WTC11 (cell line): ENCODE results near the gene AHRR. TPM values are rescaled to one million over a fixed set of nuclear protein-coding genes. Genes with fewer than 3 reads are reported as not detected.
A peak's percentile ranks its signal among the peaks of the same experiment; 100 is the strongest.

ENCODE experiments used
- ATAC-seq: fragments of 200-7000 bp; cut with Tn5 transposase; 2 replicates; pipeline ENCODE4 v1.10.0; 2021; ENCODE audit warnings: mild to moderate bottlenecking, moderate library complexity
- CTCF ChIA-PET: fragments of 300-600 bp; sonication (Branson Sonifier 250); formaldehyde crosslinking; loops from one replicate; lab custom pipeline; 2021; ENCODE audit warnings: antibody characterized with exemption; lab: Charles Lee
- POLR2A ChIA-PET: fragments of 350-600 bp; sonication (Branson Sonifier 250); formaldehyde crosslinking; loops from one replicate; lab custom pipeline; 2021; ENCODE audit warnings: antibody characterized with exemption; lab: Charles Lee
- DNase-seq: peaks from one replicate; pipeline ENCODE4 v3.0.0; 2021; ENCODE audit warnings: low spot score
- H3K27ac Mint-ChIP-seq: 2 replicates; pipeline ENCODE4 v1.8.0; 2021; ENCODE audit warnings: mixed read lengths
- H3K27me3 Mint-ChIP-seq: 2 replicates; pipeline ENCODE4 v1.8.0; 2021; ENCODE audit warnings: low read depth, mild to moderate bottlenecking, moderate library complexity, mixed read lengths
- H3K36me3 Mint-ChIP-seq: 2 replicates; pipeline ENCODE4 v1.8.0; 2021; ENCODE audit warnings: mixed read lengths
- H3K4me1 Mint-ChIP-seq: 2 replicates; pipeline ENCODE4 v1.8.0; 2022; ENCODE audit warnings: mixed read lengths
- H3K4me3 Mint-ChIP-seq: 2 replicates; pipeline ENCODE4 v1.8.0; 2021; ENCODE audit warnings: mild to moderate bottlenecking, moderate library complexity, mixed read lengths
- H3K9me3 Mint-ChIP-seq: 2 replicates; pipeline ENCODE4 v1.8.0; 2021; ENCODE audit warnings: mixed read lengths
- ARID4B ChIP-seq: sonication (generic); formaldehyde crosslinking; IDR thresholded peaks from 2 replicates; pipeline ENCODE4 v1.8.0; 2023; ENCODE audit warnings: missing genetic modification reagents, mild to moderate bottlenecking, borderline replicate concordance
- CREB1 ChIP-seq: sonication (generic); formaldehyde crosslinking; IDR thresholded peaks from 2 replicates; pipeline ENCODE4 v1.8.0; 2023; ENCODE audit warnings: mild to moderate bottlenecking, missing genetic modification reagents
- CREM ChIP-seq: sonication (generic); formaldehyde crosslinking; IDR thresholded peaks from 2 replicates; pipeline ENCODE4 v1.8.1; 2022; ENCODE audit warnings: mild to moderate bottlenecking, missing genetic modification reagents, moderate library complexity
- ELF4 ChIP-seq: sonication (generic); formaldehyde crosslinking; IDR thresholded peaks from 2 replicates; pipeline ENCODE4 v1.8.1; 2022; ENCODE audit warnings: low read depth, mild to moderate bottlenecking, moderate library complexity, missing genetic modification reagents
- ETV6 ChIP-seq: sonication (generic); formaldehyde crosslinking; IDR thresholded peaks from 2 replicates; pipeline ENCODE4 v1.8.1; 2022; ENCODE audit warnings: mild to moderate bottlenecking, missing genetic modification reagents
- GABPB1 ChIP-seq: sonication (generic); formaldehyde crosslinking; IDR thresholded peaks from 2 replicates; pipeline ENCODE4 v1.8.1; 2023; ENCODE audit warnings: mild to moderate bottlenecking, missing genetic modification reagents
- JAZF1 ChIP-seq: fragments of 250-450 bp; sonication (Bioruptor Pico); IDR thresholded peaks from 2 replicates; pipeline ENCODE4 v1.9.0; 2021; ENCODE audit warnings: moderate library complexity, mild to moderate bottlenecking, inconsistent platforms
- JUN ChIP-seq: sonication (generic); formaldehyde crosslinking; IDR thresholded peaks from 2 replicates; pipeline ENCODE4 v1.8.0; 2023; ENCODE audit warnings: mild to moderate bottlenecking, missing genetic modification reagents
- MLX ChIP-seq: sonication (generic); formaldehyde crosslinking; IDR thresholded peaks from 2 replicates; pipeline ENCODE4 v1.8.1; 2023; ENCODE audit warnings: mild to moderate bottlenecking, missing genetic modification reagents, moderate library complexity
- NR2C2 ChIP-seq: sonication (generic); formaldehyde crosslinking; IDR thresholded peaks from 2 replicates; pipeline ENCODE4 v1.8.0; 2022; ENCODE audit warnings: mild to moderate bottlenecking, missing genetic modification reagents
- PRRX2 ChIP-seq: fragments of 250-450 bp; sonication (Bioruptor Pico); IDR thresholded peaks from 2 replicates; pipeline ENCODE4 v1.8.0; 2021; ENCODE audit warnings: mild to moderate bottlenecking
- RELA ChIP-seq: sonication (generic); formaldehyde crosslinking; IDR thresholded peaks from 2 replicates; pipeline ENCODE4 v1.8.1; 2022; ENCODE audit warnings: missing genetic modification reagents, mild to moderate bottlenecking, borderline replicate concordance
- RORB ChIP-seq: fragments of 250-450 bp; sonication (Bioruptor Pico); IDR thresholded peaks from 2 replicates; pipeline ENCODE4 v1.9.0; 2021; ENCODE audit warnings: mild to moderate bottlenecking
- SMAD4 ChIP-seq: sonication (generic); formaldehyde crosslinking; IDR thresholded peaks from 2 replicates; pipeline ENCODE4 v1.8.0; 2022; ENCODE audit warnings: mild to moderate bottlenecking, missing genetic modification reagents
- TCF7 ChIP-seq: sonication (generic); formaldehyde crosslinking; IDR thresholded peaks from 2 replicates; pipeline ENCODE4 v1.8.0; 2022; ENCODE audit warnings: mild to moderate bottlenecking, low read depth, missing genetic modification reagents, moderate library complexity
- ZNF121 ChIP-seq: sonication (generic); formaldehyde crosslinking; IDR thresholded peaks from 2 replicates; pipeline ENCODE4 v1.8.0; 2023; ENCODE audit warnings: missing genetic modification reagents
- ZNF671 ChIP-seq: fragments of 250-450 bp; sonication (Bioruptor Pico); IDR thresholded peaks from 2 replicates; pipeline ENCODE4 v1.8.0; 2021; ENCODE audit warnings: mild to moderate bottlenecking
- total RNA-seq: library from RNA; stranded (reverse); gene quantifications from 3 replicates; pipeline ENCODE4 v1.2.3, GENCODE V29; 2021
- TF ChIP-seq, protein P1 (sequence below): sonication (generic); formaldehyde crosslinking; IDR thresholded peaks from 2 replicates; pipeline ENCODE4 v1.8.0; 2022; ENCODE audit warnings: mild to moderate bottlenecking, missing genetic modification reagents
- TF ChIP-seq, protein P2 (sequence below): fragments of 250-450 bp; sonication (Bioruptor Pico); IDR thresholded peaks from 2 replicates; pipeline ENCODE4 v2.1.2; 2022; ENCODE audit warnings: mild to moderate bottlenecking, moderate library complexity
- TF ChIP-seq, protein P3 (sequence below): sonication (generic); formaldehyde crosslinking; conservative IDR thresholded peaks from 2 replicates; pipeline ENCODE4 v1.8.1; 2022; ENCODE audit warnings: mild to moderate bottlenecking, missing genetic modification reagents
- TF ChIP-seq, protein P4 (sequence below): sonication (generic); formaldehyde crosslinking; IDR thresholded peaks from 2 replicates; pipeline ENCODE4 v1.8.1; 2023; ENCODE audit warnings: mild to moderate bottlenecking, missing genetic modification reagents

Gene AHRR
- total RNA-seq, 1 experiment from 2014 or later, result 4.5 TPM

GRCh38 chr5:443239-444151 lies 122.0 kb downstream of the AHRR start:
- Mint-ChIP-seq H3K36me3 (peaks cover 21% of the 10 kb centered on the region), H3K27ac (no peak overlapping the region; the same call in 1 of the 2 replicates), H3K27me3 (peaks cover 5% of the 10 kb centered on the region), H3K4me1 (peaks cover 16% of the 10 kb centered on the region), H3K9me3 (no peaks in the 10 kb centered on the region), H3K4me3 (peak overlapping the region; percentile 100)
- DNase-seq (peak; percentile 31), ATAC-seq (no peak; the same call in 1 of the 2 replicates)
- POLR2A ChIA-PET, result no interaction called here
- CTCF ChIA-PET, result interaction anchor here (1.0 to 3.7 kb wide), 2 partner anchors 12 kb away, joined by 4 to 33 read pairs; no protein-coding TSS in a partner anchor
- no peak for TF ChIP-seq ZNF121
- peak; percentile 39; the same call in 1 of the 2 replicates for TF ChIP-seq JUN (CRISPR knock-in tag)
- no peak for TF ChIP-seq GABPB1 (CRISPR knock-in tag)
- peak; percentile 6; the same call in 1 of the 2 replicates for TF ChIP-seq RELA (CRISPR knock-in tag)
- TF ChIP-seq, protein P1, sequence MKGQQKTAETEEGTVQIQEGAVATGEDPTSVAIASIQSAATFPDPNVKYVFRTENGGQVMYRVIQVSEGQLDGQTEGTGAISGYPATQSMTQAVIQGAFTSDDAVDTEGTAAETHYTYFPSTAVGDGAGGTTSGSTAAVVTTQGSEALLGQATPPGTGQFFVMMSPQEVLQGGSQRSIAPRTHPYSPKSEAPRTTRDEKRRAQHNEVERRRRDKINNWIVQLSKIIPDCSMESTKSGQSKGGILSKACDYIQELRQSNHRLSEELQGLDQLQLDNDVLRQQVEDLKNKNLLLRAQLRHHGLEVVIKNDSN, result no peak
- TF ChIP-seq ZNF671 (CRISPR knock-in tag), result no peak
- peak; percentile 11; the same call in 1 of the 2 replicates for TF ChIP-seq ARID4B (CRISPR knock-in tag)
- 0 out of 2 replicates have a peak, but pooled peaks have one; percentile 6 for TF ChIP-seq ETV6
- TF ChIP-seq, protein P2, sequence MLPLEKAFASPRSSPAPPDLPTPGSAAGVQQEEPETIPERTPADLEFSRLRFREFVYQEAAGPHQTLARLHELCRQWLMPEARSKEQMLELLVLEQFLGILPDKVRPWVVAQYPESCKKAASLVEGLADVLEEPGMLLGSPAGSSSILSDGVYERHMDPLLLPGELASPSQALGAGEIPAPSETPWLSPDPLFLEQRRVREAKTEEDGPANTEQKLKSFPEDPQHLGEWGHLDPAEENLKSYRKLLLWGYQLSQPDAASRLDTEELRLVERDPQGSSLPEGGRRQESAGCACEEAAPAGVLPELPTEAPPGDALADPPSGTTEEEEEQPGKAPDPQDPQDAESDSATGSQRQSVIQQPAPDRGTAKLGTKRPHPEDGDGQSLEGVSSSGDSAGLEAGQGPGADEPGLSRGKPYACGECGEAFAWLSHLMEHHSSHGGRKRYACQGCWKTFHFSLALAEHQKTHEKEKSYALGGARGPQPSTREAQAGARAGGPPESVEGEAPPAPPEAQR, result no peak
- TF ChIP-seq, protein P3, sequence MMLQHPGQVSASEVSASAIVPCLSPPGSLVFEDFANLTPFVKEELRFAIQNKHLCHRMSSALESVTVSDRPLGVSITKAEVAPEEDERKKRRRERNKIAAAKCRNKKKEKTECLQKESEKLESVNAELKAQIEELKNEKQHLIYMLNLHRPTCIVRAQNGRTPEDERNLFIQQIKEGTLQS (CRISPR knock-in tag), result no peak
- no peak for TF ChIP-seq SMAD4 (CRISPR knock-in tag)
- TF ChIP-seq TCF7 (CRISPR knock-in tag), result peak; percentile 31; the same call in 1 of the 2 replicates

DNA sequence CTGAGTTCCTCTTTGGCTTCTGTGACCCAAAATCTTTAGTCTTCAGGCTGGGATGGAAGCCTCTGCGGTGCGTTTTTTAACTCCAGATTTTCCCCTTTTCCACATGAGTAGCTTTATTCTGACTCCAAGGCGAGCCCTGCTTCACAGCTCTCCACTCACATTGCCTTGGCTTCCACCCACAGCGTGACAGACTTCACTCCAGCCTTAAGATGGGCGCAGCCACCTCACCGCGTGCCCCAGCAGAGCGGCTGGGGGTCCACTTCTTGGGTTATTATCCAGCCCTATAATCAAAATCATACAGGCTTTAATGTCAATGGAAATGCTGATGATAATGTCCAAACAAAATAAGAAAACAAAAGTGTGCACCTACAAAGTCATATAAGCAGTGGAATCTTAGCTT lies 122.7 kb downstream of the AHRR start:
- CTCF ChIA-PET, result interaction anchor here (0.8 to 3.7 kb wide), 2 partner anchors 13 to 127 kb away, joined by 3 to 33 read pairs; no protein-coding TSS in a partner anchor
- no peak for ATAC-seq
- no peak for DNase-seq
- Mint-ChIP-seq H3K9me3 (no peaks in the 10 kb centered on the region), H3K4me3 (peak overlapping the region; percentile 100), H3K27ac (no peak overlapping the region; the same call in 1 of the 2 replicates), H3K27me3 (peaks cover 5% of the 10 kb centered on the region), H3K36me3 (peaks cover 29% of the 10 kb centered on the region), H3K4me1 (peaks cover 16% of the 10 kb centered on the region)
- POLR2A ChIA-PET, result no interaction called here
- TF ChIP-seq, protein P4, sequence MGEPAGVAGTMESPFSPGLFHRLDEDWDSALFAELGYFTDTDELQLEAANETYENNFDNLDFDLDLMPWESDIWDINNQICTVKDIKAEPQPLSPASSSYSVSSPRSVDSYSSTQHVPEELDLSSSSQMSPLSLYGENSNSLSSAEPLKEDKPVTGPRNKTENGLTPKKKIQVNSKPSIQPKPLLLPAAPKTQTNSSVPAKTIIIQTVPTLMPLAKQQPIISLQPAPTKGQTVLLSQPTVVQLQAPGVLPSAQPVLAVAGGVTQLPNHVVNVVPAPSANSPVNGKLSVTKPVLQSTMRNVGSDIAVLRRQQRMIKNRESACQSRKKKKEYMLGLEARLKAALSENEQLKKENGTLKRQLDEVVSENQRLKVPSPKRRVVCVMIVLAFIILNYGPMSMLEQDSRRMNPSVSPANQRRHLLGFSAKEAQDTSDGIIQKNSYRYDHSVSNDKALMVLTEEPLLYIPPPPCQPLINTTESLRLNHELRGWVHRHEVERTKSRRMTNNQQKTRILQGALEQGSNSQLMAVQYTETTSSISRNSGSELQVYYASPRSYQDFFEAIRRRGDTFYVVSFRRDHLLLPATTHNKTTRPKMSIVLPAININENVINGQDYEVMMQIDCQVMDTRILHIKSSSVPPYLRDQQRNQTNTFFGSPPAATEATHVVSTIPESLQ (CRISPR knock-in tag), result no peak
- no peak for TF ChIP-seq PRRX2
- TF ChIP-seq RORB, result no peak
- TF ChIP-seq NR2C2 (CRISPR knock-in tag), result no peak
- TF ChIP-seq ELF4, result no peak
- no peak for TF ChIP-seq ETV6
- no peak for TF ChIP-seq JAZF1 (CRISPR knock-in tag)
- TF ChIP-seq CREB1 (CRISPR knock-in tag), result no peak
- TF ChIP-seq MLX, result no peak
- TF ChIP-seq, protein P2, result no peak
- TF ChIP-seq CREM, result no peak
